GM19328 (cell line): ENCODE data around the gene IPCEF1.

ENCODE experiments used
- ATAC-seq: cut with Tn5 transposase; IDR thresholded peaks from one replicate; pipeline ENCODE4 v1.9.1; 2021; ENCODE audit warnings: mild to moderate bottlenecking, moderate library complexity; ENCODE audit not compliant: unreplicated experiment

The IPCEF1 gene

GRCh38 chr6:154356690-154357089, at the start of gene IPCEF1:
IPCEF1 (minus strand) TSS chr6:154356803; CDS start chr6:154265947, 90,856 bp downstream.
- ATAC-seq: no peak

DNA sequence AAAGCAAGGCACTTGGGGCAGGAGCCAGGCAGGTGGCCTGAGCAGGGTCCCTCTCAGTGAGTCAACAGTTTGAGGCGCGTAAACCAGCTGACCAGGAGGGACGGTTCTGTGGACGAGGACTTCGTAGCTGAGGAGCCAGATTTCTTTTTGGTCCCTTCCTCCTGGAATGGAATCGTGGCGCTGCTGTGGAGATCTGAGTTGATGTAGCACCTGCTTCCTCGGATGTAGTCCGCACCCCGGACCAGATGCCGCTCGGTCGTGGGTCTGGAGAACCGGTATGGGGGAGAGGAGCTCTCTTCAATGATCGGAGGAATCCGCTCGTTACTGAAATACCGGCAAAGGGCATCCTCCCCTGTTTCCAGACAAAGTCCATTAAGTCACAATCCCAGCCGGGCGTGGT, 49.7 kb upstream of the IPCEF1 start:
- no peak for ATAC-seq

- no peak for ATAC-seq
Observed at GRCh38 chr6:154404791-154405400, 48.3 kb upstream of the IPCEF1 start.

- no peak for ATAC-seq
Observed at GRCh38 chr6:154403788-154404187, 47.2 kb upstream of the IPCEF1 start.

GRCh38 chr6:154402081-154402780, 45.6 kb upstream of the IPCEF1 start:
- ATAC-seq: no peak

- no peak for ATAC-seq
Observed at GRCh38 chr6:154399097-154399496, 42.5 kb upstream of the IPCEF1 start.

DNA sequence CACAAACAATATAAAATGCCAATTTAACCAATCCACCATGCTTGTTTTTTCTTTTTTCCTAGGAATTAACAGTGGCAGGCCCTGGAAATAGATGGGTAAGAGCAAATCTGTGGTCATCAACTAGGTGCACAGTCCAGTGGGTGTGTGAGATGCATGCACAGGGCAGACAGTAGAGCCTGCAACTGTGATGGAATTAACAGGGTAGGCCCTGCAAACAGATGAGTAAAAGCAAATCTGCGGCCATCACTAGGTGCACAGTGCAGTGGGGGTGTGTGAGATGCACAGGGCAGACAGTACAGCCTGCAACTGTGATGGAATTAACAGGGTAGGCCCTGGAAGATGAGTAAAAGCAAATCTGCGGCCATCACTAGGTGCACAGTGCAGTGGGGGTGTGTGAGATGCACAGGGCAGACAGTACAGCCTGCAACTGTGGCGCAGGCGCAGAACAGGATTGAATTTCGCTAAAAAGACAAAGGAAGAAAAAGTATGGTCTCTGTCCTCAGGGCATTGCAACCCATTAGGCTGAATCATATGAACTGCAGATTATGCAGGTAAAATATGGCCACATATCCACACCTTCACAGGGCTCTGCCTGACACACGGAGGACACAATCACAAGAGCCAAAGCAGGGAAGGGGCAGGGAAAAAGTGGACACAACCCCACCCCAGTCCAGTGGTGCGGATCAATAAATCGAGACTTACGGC, 41.0 kb upstream of the IPCEF1 start:
- no peak for ATAC-seq

DNA sequence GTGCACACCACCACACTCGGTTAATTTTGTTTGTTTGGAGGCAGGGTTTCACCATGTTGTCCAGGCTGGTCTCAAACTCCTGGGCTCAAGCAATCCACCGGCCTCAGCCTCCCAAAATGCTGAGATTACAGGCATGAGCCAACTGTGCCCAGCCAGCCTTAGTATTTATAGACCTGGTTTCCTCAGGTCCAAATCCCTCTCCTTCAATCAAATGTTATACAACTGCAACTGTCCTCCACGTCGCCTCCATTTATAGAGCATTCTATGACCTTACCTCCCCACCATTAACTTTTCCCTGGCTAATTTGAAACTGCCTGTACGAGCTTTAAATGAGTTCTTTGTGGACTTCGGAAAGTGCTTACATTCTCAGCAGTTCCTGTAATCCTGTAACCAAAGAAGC, 39.3 kb upstream of the IPCEF1 start:
- ATAC-seq: no peak

DNA sequence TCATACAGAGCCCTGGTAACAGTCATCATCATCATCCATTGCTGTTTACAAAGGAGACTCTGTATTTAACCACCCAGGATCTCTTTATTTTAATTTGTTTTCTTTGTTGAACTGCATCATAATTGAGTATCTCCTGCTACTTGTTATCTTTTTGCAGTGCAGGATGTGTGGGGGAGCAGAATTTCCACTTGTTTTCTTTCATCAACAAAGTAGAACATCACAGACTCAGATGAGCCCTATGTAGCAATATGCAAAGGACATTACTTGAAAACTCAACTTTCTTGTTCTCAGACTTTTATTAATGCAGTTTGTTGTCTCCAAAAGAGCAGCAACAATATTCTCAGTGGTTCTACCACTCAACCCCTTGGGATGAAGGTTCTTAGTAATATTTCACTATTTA, 38.7 kb upstream of the IPCEF1 start:
- no peak for ATAC-seq

- ATAC-seq: no peak
Observed at GRCh38 chr6:154394571-154394970, 38.0 kb upstream of the IPCEF1 start.

GRCh38 chr6:154390034-154390433, 33.4 kb upstream of the IPCEF1 start:
- ATAC-seq: no peak

- ATAC-seq: no peak
Observed at GRCh38 chr6:154388803-154389202, 32.2 kb upstream of the IPCEF1 start.

- no peak for ATAC-seq
Observed at GRCh38 chr6:154386848-154387717, 30.5 kb upstream of the IPCEF1 start.

DNA sequence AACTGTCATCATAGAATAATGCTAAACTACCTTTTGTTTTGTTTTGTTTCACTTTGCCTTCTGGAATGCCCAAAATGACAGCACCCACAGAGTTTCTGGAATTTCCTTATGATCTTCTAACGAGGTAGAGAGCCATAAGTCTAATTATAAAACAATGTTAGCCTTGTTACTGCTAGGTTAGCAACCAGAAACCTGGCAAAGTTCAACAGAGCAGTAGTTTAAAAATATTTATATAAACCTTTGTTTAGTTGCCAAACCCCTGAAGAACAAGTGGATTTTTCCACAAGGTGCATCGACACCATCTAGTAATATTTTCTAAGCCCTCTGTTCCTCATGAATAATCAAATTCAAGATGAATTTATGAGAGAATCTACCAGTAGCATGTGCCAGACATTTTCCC, 27.6 kb upstream of the IPCEF1 start:
- ATAC-seq: no peak

GRCh38 chr6:154383273-154383672, 26.7 kb upstream of the IPCEF1 start:
- no peak for ATAC-seq

DNA sequence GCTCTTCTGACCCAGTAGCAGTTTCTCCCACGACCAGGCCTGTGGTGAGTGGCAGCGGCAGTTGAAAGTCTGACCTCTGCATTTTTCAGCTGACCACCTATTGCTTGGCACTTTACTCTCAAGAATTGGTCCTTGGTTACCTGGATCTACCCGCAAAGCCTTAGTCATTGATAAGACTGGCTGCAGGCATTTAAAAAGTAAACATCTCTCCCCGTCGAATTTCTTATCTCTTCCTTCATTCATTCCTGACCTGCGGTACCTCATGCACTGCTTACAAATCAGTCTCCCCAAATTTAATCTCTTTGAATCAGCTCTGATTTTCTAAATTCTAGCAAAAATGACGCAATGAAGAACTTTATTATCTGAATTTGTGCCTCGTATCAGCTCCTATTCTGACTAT, 26.1 kb upstream of the IPCEF1 start:
- no peak for ATAC-seq

DNA sequence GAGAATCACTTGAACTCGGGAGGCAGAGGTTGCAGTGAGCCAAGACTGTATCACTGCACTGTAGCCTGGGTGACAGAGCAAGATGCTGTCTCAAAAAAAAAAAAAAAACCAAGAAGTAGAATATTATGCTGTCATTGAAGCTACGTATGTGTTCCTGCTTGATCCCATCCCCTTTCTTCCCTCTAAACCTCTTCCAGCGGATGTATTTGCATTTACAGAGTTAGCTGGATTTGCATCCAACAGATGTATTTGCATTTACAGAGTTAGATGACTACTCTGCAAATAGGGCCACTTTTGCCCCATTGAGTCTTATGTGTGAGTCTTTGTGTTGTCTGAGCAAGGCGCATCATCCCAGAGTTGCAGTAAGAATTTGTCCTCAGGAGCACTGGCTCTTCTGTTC, 24.9 kb upstream of the IPCEF1 start:
- ATAC-seq: no peak

DNA sequence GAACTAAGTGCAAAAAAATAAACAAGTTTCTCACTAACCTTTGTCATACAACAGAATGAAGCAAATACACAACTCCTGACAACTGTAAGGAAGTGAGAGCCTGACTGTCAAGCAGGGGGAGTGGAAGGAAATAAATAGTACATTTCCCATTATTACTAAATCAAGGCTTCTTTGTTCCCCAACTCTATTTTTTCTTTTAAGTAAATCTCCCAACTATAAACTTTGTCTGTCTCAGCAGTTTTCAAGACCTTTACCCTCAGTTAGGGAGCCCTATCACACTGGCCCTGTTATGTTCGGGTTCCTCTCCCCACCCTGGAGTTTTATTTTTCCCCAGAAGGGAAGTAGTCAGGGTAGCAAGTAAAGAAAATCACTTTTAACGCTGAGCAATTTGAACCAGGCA, 24.1 kb upstream of the IPCEF1 start:
- ATAC-seq: no peak

DNA sequence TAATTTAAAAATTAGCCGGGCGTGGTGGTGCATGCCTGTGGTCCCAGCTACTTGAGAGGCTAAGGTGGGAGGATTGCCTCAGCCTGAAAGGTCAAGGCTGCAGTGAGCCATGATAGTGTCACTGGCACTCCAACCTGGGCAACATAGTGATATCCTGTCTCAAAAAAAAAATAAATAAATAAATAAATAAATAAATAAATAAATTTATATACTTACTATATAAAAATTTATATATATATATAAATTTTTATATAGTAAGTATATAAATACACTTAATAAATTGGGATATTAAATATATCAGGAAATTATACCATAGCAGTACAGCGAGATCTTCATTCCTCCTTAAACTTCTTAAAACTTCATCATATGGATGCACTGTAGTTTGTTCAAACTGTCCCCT, 23.0 kb upstream of the IPCEF1 start:
- ATAC-seq: no peak

DNA sequence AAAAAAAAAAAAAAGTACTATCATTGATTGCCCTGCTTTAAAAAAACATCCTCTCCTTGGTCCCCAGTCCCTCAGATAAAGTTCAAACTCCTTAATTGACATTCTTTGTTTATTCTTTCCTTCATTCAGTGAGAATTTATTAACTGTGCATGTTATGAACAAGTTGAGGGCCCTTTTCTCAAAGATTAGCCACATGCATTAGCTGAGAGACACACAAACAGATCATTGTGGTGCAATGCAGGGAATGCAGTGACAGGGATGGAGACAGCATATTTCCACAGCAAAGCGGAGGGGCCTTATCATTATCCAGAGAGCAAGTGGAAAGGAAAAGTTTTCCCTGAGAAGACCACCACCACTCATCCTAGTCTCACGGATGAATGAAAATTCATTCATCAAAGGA, 21.9 kb upstream of the IPCEF1 start:
- ATAC-seq: no peak

DNA sequence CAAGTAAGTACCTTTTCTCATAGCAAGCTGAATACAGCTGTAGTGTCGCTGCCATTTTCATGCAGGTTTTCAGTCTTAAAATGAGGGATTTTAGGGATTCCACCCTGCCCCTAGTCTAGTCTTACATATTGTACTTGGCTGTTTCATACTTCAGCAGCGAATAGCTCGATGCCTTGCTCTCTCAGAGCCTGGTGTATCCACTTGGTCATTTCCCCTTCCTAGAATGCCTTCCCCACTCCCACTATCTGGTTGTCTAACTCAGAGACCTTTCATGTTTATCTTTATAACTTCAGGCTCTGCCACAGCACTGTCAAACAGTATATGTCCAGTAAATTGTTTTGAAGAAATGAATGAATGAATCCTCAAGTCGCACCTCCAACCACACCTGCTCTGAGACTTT, 21.1 kb upstream of the IPCEF1 start:
- ATAC-seq: no peak
